ENCODE measurements around the gene UGT8. TPM values are rescaled to one million over a fixed set of nuclear protein-coding genes. Genes with fewer than 3 reads are reported as not detected.

UGT8 gene
- total and polyA plus RNA-seq, 2 of the 8 experiments (the other 6 are each of a cell fraction or from before 2014, with no cell fraction given): 16.9 to 26.9 TPM

- TF ChIP-seq CHD7 (IDR thresholded peaks at IDR 0.05; ENCODE audit: insufficient replicate concordance, low read length) (peak; percentile 91), RXRA (IDR thresholded peaks at IDR 0.05; ENCODE audit: insufficient read depth, low read depth, low read length) (no peak), EZH2 (IDR thresholded peaks at IDR 0.05; ENCODE audit: low read depth, low read length, severe bottlenecking) (no peak), TEAD4 (IDR thresholded peaks at IDR 0.05; ENCODE audit: low read depth, low read length) (no peak; the same call in 1 of the 2 replicates), ATF2 (IDR thresholded peaks at IDR 0.05; ENCODE audit: low read length) (no peak), YY1 (IDR thresholded peaks at IDR 0.05; ENCODE audit: low read depth, low read length) (no peak), CBX8 (IDR thresholded peaks at IDR 0.05; ENCODE audit: borderline replicate concordance, low read depth, low read length) (no peak), POLR2A (IDR thresholded peaks at IDR 0.05; ENCODE audit: control extremely low read depth in 1 of 2, low read depth in 2 of 2, low read length in 2 of 2) (no peak)
These were observed 36.3 kb upstream of the UGT8 start (continued) for GRCh38 chr4:114562176-114562904.

Data from H1 (cell line).